ENCODE results near the gene PIERCE2.

DNA sequence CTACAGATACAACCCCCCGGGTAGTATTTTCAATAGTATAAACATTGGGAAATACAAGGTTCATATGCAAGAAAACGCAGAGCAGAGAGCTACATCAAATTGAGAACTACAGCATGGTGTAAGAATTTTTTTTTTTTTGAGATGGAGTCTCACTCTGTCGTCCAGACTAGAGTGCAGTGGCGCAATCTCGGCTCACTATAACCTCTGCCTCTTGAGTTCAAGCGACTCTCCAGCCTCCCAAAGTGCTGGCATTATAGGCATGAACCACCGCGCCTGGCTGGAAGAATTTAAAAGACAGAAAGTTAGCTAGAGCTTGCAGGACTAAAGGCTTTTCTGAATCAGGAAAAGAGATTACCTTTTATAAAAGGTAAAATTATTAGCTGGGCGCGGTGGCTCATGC is 47.2 kb upstream of the PIERCE2 start:
- TF ChIP-seq CEBPB (IDR thresholded peaks at IDR 0.05; ENCODE audit: low read depth, low read length) (no peak), USF2 (IDR thresholded peaks at IDR 0.05; ENCODE audit: low read depth, low read length) (no peak), RFX5 (IDR thresholded peaks at IDR 0.05; ENCODE audit: low read depth, low read length) (no peak), RAD21 (IDR thresholded peaks at IDR 0.05; ENCODE audit: low read length) (no peak), POLR2A (IDR thresholded peaks at IDR 0.05; ENCODE audit: low read depth, low read length) (no peak), MAZ (IDR thresholded peaks at IDR 0.05; ENCODE audit: borderline replicate concordance, low read depth, low read length) (no peak), SMC3 (IDR thresholded peaks at IDR 0.05; ENCODE audit: low read depth, low read length) (no peak), RCOR1 (IDR thresholded peaks at IDR 0.05; ENCODE audit: insufficient replicate concordance, low read length) (no peak), MAFK (IDR thresholded peaks at IDR 0.05; ENCODE audit: low read depth, low read length) (no peak), ELK1 (IDR thresholded peaks at IDR 0.05; ENCODE audit: borderline replicate concordance, low read depth, low read length) (no peak), CHD1 (IDR thresholded peaks at IDR 0.05; ENCODE audit: low read depth, low read length) (no peak), BHLHE40 (IDR thresholded peaks at IDR 0.05; ENCODE audit: low read depth, low read length) (no peak), NFE2L2 (IDR thresholded peaks at IDR 0.05; ENCODE audit: low read depth, low read length) (no peak)
- TF ChIP-seq, protein P1, sequence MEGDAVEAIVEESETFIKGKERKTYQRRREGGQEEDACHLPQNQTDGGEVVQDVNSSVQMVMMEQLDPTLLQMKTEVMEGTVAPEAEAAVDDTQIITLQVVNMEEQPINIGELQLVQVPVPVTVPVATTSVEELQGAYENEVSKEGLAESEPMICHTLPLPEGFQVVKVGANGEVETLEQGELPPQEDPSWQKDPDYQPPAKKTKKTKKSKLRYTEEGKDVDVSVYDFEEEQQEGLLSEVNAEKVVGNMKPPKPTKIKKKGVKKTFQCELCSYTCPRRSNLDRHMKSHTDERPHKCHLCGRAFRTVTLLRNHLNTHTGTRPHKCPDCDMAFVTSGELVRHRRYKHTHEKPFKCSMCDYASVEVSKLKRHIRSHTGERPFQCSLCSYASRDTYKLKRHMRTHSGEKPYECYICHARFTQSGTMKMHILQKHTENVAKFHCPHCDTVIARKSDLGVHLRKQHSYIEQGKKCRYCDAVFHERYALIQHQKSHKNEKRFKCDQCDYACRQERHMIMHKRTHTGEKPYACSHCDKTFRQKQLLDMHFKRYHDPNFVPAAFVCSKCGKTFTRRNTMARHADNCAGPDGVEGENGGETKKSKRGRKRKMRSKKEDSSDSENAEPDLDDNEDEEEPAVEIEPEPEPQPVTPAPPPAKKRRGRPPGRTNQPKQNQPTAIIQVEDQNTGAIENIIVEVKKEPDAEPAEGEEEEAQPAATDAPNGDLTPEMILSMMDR (conservative IDR thresholded peaks at IDR 0.05; ENCODE audit: low read depth, low read length) = no peak
